GM12874 (cell line): ENCODE data around the gene BACH1.

Experiments used
- TF ChIP-seq, protein P1 (sequence below): IDR thresholded peaks from 2 replicates; pipeline ENCODE4 v1.5.1; 2011; ENCODE audit warnings: low read depth, mild to moderate bottlenecking, control low read depth, low read length, moderate library complexity; ENCODE audit not compliant: insufficient read depth

BACH1 gene

DNA sequence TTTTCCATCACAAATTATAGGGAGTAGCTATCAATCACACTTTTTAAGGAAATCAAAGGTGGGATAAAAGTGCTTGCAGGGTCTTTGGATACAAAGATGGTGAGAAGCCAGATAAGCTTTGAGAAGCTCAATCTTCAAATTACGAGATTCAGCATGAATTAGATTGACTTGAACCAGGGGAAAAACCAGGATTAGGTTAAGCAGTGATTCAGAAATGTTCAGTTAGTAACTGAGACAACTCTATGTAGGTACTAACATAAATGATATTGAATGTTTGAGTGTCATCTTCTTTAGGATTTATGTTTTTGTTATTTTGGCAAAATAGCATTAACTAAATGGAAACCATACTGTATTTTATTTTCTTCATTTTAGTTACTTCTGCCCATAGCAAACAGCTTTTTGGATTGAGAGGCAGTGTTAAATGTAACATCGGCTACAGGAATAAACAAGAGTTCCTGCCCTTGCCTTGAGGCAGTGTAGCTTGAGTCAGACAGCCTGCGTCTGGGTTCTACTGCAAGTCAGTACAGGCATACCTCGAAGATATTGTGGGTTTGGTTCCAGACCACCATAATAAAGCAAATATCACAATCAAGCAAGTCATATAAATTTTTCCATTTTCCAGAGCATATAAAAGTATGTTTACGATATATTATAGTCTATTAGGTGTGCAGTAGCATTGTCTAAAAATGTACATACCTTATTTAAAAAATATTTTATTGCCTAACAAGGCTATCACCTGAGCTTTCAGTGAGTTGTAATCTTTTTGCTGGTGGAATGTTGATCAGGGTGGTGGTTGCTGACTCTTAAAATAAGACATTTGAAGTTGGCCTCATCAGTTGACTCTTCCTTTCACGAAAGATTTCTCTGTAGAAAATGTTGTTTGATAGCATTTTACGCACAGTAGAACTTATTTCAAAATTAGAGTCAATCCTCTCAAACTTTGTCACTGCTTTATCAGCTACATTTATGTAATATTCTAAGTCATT, 36.9 kb upstream of the BACH1 start:
- TF ChIP-seq, protein P1, sequence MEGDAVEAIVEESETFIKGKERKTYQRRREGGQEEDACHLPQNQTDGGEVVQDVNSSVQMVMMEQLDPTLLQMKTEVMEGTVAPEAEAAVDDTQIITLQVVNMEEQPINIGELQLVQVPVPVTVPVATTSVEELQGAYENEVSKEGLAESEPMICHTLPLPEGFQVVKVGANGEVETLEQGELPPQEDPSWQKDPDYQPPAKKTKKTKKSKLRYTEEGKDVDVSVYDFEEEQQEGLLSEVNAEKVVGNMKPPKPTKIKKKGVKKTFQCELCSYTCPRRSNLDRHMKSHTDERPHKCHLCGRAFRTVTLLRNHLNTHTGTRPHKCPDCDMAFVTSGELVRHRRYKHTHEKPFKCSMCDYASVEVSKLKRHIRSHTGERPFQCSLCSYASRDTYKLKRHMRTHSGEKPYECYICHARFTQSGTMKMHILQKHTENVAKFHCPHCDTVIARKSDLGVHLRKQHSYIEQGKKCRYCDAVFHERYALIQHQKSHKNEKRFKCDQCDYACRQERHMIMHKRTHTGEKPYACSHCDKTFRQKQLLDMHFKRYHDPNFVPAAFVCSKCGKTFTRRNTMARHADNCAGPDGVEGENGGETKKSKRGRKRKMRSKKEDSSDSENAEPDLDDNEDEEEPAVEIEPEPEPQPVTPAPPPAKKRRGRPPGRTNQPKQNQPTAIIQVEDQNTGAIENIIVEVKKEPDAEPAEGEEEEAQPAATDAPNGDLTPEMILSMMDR, result no peak

DNA sequence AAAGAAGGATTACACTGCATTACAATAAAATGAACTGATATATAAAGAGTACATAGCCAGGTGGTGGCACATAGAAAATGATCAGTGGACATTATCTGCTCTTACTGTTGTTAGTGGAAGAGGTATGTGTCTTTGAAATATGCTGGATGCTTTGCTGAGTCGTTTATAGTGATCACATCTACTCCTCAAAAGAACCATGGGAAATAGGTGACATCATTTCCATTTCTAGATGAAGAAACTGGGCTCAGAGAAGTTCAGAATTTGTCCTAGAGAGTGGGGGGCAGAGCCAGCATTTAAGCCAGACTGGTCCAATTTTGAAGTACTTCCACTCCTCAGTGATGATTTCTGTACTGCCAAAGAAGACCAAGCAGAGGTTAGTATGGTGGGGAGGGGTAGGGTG, 34.0 kb upstream of the BACH1 start:
- TF ChIP-seq, protein P1, result no peak

DNA sequence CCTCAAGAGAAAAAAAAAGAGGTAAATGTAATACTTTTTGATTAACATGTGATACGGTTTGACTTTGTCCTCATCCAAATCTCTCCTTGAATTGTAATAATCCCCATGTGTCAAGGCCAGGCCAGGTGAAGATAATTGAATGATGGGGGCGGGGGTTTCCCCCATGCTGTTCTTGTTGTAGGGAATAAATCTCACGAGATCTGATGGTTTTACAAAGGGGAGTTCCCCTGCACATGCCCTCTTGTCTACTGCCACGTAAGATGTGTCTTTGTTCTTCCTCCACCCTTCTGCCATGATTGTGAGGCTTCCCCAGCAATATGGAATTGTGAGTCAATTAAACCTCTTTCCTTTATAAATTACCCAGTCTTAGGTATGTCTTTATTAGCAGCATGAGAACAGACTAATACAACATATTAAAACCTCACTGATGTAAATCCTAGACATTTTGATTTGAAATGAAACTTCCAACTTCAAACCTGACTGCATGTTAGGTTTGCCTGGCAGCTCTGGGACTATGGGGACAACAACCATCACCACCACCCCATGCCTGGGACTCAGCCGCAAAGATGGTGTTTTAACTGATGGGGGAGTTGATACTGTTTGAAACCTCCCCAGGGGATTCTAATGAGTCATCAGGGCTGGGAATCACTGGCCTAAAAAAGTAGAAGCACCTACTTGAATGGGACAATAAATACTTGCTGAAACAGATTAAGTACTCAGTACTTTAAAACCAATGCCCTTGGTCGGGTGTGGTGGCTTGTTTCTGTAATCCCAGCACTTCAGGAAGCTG, 32.8 kb upstream of the BACH1 start:
- TF ChIP-seq, protein P1, result no peak

DNA sequence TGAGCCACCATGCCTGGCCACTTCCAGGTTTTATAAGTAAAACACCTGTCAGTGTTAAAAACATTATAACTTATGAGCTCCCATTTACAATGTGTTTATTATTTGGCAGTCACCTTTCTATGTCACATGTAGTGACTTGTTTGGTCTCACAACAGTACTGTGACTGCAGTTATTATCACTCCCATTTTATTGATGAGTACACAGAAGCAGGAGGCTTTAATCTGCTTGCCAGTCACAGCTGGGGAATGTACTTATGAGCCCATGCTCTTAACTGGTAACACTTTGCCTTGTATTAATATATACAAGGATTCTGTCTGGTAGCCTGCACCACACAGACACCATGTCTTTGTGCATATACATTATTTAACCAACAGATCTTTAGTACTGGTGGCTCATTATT, 31.1 kb upstream of the BACH1 start:
- TF ChIP-seq, protein P1, result no peak

DNA sequence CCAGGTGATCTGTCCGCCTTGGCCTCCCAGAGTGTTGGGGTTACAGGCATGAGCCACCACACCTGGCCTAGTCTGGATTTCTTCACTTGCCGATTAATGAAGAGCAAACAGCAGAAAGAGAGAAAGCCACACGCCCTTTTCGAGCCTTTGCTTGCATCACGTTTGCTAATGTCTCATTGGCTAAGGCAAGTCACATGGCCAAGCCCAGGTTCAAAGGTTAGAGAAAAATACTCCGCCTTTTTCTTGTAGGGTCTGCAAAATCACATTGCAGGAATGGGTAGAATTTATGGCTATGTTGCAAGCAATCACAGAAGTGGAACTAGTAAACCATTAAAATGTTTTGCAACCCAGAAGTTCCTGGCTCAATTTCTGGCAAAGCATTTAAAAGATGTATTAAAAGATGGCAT, 26.8 kb upstream of the BACH1 start:
- TF ChIP-seq, protein P1, result no peak

DNA sequence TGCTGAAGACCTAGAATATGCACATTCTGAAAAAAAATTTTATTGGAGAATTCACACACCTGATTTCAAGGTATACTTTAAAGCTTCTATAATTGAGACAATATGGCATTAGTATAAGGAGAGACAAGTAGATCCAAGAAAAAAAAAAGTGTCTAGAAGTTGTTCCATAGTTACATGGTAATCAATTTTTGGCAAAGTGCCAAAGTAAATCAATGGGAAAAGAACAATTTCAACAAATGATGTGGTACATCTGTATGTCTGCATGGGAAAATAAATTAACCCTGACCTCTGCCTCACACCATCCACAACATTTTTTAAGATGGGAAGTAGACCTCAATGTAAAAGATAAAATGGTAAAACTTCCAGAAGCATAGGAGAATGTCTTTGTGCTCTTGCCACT, 21.3 kb upstream of the BACH1 start:
- TF ChIP-seq, protein P1, result no peak

DNA sequence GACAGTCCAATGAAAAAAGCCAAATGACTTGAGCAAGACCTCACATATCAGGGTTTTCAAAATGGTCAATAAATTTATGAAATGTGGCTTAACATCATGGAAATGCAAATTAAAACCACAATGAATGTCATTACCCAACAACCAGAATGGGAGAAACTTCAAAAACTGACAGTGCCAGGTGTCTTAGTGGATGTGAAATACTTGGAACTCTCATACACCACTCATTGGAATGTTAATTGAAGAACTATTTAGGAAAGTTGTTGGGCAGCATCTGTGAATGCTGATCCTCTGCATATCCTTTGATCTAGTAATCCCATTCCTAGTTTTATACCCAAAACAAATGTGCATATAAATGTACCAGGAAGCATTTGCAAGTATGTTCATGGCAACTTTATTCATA, 19.2 kb upstream of the BACH1 start:
- TF ChIP-seq, protein P1, result no peak
